Mesodermal cell (in vitro differentiated cells): ENCODE results near the gene SPRYD3.

Source experiments
- H3K27ac ChIP-seq: 2 replicates; pipeline ENCODE4 v1.7.0; 2013; ENCODE audit warnings: mild to moderate bottlenecking, low read depth, low read length, moderate library complexity; ENCODE audit not compliant: severe bottlenecking
- H3K36me3 ChIP-seq: 2 replicates; pipeline ENCODE4 v1.7.1; 2013; ENCODE audit warnings: mild to moderate bottlenecking, low read length, moderate library complexity; ENCODE audit not compliant: control insufficient read depth, insufficient read depth
- H3K4me1 ChIP-seq: one replicate; pipeline ENCODE4 v1.7.1; 2013; ENCODE audit warnings: mild to moderate bottlenecking, low read length; ENCODE audit not compliant: insufficient read depth, control insufficient read depth, poor library complexity, severe bottlenecking
- H3K4me3 ChIP-seq: 2 replicates; pipeline ENCODE4 v1.7.0; 2013; ENCODE audit warnings: low read length, control low read depth, mild to moderate bottlenecking; ENCODE audit not compliant: insufficient read depth, poor library complexity, severe bottlenecking; ENCODE audit errors: extremely low read depth
- H3K9me3 ChIP-seq: 2 replicates; pipeline ENCODE4 v1.7.1; 2013; ENCODE audit warnings: mild to moderate bottlenecking, low read length, moderate library complexity; ENCODE audit not compliant: control insufficient read depth
- WGBS, 2 experiments: methylation state at CpG; one replicate each; pipeline ENCODE4 v1.1.5; 2013; ENCODE audit warnings: missing lambda C conversion rate in 2 of 2; ENCODE audit not compliant: insufficient coverage in 2 of 2; 5-methylcytosine and 5-hydroxymethylcytosine counted together

Gene SPRYD3

DNA sequence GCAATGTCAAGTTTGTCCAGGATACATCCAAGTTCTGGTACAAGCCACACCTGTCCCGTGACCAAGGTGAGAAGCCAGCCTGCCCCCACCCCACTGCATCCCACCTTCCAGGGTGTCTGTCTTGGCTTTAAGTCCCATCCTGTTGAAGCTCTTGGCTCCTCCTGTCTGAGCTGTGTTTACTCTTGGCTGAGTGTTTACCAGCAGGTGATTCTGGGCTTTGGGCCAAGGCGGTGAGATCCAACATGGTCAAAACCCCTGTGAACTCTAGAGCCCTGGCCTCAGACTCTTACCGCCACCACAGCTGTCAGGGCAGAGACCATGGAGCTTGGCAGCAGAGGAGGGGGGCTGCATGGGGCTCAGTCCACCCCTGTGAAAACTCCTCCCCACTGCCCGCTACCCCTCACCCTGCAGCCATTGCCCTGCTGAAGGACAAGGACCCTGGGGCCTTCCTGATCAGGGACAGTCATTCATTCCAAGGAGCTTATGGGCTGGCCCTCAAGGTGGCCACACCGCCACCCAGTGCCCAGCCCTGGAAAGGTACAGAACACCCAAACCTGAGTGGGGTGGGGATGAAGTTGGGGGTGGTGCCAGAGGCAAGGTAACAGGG lies 17.7 kb downstream of the SPRYD3 start:
- Histone ChIP-seq H3K4me3 (no peak overlapping the region), H3K4me1 (peaks cover 9% of the 10 kb centered on the region), H3K9me3 (no peaks in the 10 kb centered on the region), H3K27ac (no peak overlapping the region), H3K36me3 (peaks cover 24% of the 10 kb centered on the region)
- 88 to 93% methylated on average over 2 to 4 of the region's 5 CpGs for WGBS, 2 experiments

DNA sequence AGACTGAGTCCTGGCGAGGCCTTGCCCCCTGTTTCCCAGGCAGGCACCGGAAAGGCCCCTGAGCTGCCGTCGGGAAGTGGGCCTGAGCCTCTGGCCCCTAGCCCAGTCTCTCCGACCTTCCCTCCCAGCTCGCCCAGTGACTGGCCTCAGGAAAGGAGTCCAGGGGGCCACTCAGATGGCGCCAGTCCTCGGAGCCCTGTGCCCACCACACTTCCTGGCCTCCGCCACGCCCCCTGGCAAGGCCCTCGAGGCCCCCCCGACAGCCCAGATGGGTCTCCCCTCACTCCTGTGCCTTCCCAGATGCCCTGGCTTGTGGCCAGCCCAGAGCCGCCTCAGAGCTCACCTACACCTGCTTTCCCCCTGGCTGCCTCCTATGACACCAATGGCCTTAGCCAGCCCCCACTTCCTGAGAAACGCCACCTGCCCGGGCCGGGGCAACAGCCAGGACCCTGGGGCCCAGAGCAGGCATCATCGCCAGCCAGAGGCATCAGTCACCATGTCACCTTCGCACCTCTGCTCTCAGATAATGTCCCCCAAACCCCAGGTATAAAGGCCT lies 18.4 kb downstream of the SPRYD3 start:
- Histone ChIP-seq H3K9me3 (no peaks in the 10 kb centered on the region), H3K4me3 (no peak overlapping the region), H3K4me1 (peaks cover 3% of the 10 kb centered on the region), H3K36me3 (peaks cover 23% of the 10 kb centered on the region), H3K27ac (no peak overlapping the region)
- 87 to 94% methylated on average over 7 to 18 of the region's 18 CpGs for WGBS, 2 experiments

DNA sequence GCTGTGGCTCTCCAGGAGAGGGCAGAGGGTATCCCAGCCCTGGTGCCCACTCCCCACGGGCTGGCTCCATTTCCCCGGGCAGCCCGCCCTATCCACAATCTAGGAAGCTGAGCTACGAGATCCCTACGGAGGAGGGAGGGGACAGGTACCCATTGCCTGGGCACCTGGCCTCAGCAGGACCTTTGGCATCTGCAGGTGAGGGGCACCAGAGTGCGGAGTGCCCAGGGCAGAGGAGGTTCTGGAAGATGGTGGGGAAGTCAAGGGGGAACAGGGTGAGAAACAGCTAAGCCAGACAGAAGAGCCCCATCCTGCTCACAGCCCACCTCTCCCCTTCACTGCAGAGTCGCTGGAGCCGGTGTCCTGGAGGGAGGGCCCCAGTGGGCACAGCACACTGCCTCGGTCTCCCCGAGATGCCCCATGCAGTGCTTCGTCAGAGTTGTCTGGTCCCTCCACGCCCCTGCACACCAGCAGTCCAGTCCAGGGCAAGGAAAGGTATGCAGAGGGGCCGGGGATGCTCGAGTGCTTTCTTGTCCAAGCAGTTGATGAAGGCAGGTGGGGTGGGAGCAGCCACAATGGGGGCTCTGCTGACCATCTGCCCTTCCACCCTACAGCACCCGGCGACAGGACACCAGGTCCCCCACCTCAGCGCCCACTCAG lies 19.0 kb downstream of the SPRYD3 start:
- Histone ChIP-seq H3K4me1 (peaks cover 3% of the 10 kb centered on the region), H3K9me3 (no peaks in the 10 kb centered on the region), H3K4me3 (no peak overlapping the region), H3K36me3 (peaks cover 17% of the 10 kb centered on the region), H3K27ac (no peak overlapping the region)
- 92 to 96% methylated on average over 16 of the region's 17 CpGs for WGBS, 2 experiments

GRCh38 chr12:53059434-53060063 lies 19.6 kb downstream of the SPRYD3 start:
- Histone ChIP-seq H3K36me3 (peaks cover 17% of the 10 kb centered on the region), H3K4me3 (no peak overlapping the region), H3K9me3 (no peaks in the 10 kb centered on the region), H3K27ac (no peak overlapping the region), H3K4me1 (peaks cover 7% of the 10 kb centered on the region)
- WGBS, 2 experiments = 96% methylated on average over 17 to 24 of the region's 24 CpGs

DNA sequence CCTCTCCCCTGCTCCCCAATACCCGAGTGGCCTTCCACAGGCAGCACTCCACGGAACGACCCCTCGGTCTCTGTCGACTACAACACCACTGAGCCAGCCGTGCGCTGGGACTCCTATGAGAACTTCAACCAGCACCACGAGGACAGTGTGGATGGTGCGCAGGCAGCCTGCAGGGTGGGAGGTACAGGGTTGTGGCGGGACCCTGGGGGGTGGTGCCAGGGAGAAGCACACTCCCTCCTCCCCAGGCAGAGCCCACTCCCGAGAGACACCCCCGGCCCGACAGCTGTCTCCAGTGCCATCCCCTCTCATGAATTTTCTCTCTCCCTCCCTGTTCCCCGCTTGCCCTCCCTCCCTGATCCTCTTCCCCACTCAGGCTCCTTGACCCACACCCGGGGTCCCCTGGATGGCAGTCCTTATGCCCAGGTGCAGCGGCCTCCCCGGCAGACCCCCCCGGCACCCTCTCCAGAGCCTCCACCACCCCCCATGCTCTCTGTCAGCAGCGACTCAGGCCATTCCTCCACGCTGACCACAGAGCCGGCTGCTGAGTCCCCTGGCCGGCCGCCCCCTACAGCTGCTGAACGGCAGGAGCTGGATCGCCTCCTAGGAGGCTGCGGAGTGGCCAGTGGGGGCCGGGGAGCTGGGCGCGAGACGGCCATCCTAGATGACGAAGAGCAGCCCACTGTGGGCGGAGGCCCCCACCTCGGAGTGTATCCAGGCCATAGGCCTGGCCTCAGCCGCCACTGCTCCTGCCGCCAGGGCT lies 20.3 kb downstream of the SPRYD3 start:
- Histone ChIP-seq H3K4me3 (no peak overlapping the region), H3K27ac (no peak overlapping the region), H3K9me3 (no peaks in the 10 kb centered on the region), H3K36me3 (peaks cover 15% of the 10 kb centered on the region), H3K4me1 (peaks cover 8% of the 10 kb centered on the region)
- 90 to 94% methylated on average over 15 to 27 of the region's 35 CpGs for WGBS, 2 experiments

- Histone ChIP-seq H3K4me3 (no peak overlapping the region), H3K4me1 (peaks cover 13% of the 10 kb centered on the region), H3K9me3 (no peaks in the 10 kb centered on the region), H3K36me3 (peaks cover 8% of the 10 kb centered on the region), H3K27ac (no peak overlapping the region)
- WGBS, 2 experiments = 95 to 98% methylated on average over 8 to 10 of the region's 13 CpGs
These were observed 21.2 kb downstream of the SPRYD3 start for GRCh38 chr12:53057816-53058500.

- H3K27ac ChIP-seq = no peak overlapping the region
- peaks cover 19% of the 10 kb centered on the region for H3K4me1 ChIP-seq
- WGBS, 2 experiments = 92 to 100% methylated on average over 3 to 6 of the region's 7 CpGs
- no peaks in the 10 kb centered on the region for H3K9me3 ChIP-seq
- no peak overlapping the region for H3K4me3 ChIP-seq
- H3K36me3 ChIP-seq = peaks cover 4% of the 10 kb centered on the region
These were observed 22.3 kb downstream of the SPRYD3 start for GRCh38 chr12:53056901-53057300.

DNA sequence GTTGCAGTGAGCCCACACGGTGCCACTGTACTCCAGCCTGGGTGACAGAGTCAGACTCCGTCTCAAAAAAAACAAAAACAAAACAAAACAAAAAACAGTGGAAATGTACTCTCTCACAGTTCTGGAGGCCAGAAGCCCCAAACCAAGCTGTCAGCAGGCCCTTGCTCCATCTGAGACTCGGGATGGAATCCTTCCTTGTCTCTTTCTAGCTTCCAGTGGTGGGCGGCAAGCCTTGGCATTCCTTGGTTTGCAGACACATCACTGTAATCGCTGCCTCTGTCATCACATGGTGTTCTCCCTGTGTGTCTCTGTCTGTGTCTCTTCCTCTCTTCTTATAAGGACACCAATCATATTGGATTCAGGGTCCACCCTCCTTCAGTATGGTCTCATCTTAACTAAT lies 22.9 kb downstream of the SPRYD3 start:
- Histone ChIP-seq H3K4me3 (no peak overlapping the region), H3K4me1 (peaks cover 25% of the 10 kb centered on the region), H3K9me3 (no peaks in the 10 kb centered on the region), H3K36me3 (peaks cover 4% of the 10 kb centered on the region), H3K27ac (no peak overlapping the region)
- 84 to 97% methylated on average over 4 to 5 of the region's 5 CpGs for WGBS, 2 experiments

DNA sequence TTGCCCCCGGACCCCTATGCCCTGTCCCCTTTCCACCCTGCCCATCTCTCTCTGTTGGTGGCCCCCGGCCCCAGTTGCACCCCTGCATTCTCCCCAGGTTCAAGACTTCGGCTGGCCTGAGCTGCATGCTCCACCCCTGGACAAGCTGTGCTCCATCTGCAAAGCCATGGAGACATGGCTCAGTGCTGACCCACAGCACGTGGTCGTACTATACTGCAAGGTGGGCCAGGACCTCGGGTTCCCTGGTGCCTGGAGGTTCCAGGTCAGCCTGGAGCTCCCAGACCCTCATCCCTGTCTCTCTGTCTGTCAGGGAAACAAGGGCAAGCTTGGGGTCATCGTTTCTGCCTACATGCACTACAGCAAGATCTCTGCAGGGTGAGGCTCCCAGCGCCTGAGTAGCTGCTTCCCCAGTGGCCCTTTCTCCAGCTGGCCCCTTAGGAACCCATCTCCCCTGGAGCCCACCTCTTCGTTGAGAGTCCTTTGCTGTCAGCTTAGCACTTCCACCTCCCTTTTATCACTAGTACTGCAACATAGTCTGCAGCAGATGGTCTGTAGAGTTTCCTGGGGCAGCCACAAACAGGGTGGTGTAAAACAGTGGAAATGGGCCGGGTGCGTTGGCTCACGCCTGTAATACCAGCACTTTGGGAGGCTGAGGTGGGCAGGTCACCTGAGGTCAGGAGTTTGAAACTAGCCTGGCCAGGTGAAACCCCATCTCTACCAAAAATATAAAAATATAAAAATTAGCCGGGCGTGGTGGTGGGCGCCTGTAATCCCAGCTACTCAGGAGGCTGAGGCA lies 23.5 kb downstream of the SPRYD3 start:
- Histone ChIP-seq H3K4me3 (no peak overlapping the region), H3K9me3 (no peaks in the 10 kb centered on the region), H3K36me3 (peaks cover 4% of the 10 kb centered on the region), H3K4me1 (peaks cover 32% of the 10 kb centered on the region), H3K27ac (no peak overlapping the region)
- 91 to 94% methylated on average over 10 to 13 of the region's 15 CpGs for WGBS, 2 experiments
